GM11168 (cell line): ENCODE data around the gene RIPK4.
"Not testable (repeated sequence)": the region's sequence is repeated elsewhere in the genome, so short reads cannot be mapped to it uniquely, and the experiment has no call there.

Experiments
- in situ Hi-C: fragments of 300-500 bp; cut with MboI; formaldehyde crosslinking; loops from one replicate; pipeline ENCODE4 v1.12.0; 2022; ENCODE audit warnings: low sequenced_read_pairs; ENCODE audit not compliant: unreplicated experiment

RIPK4 gene

GRCh38 chr21:41705546-41706262, 61.1 kb downstream of the RIPK4 start:
- in situ Hi-C loops: no loop called here

- in situ Hi-C loops: no loop called here
Observed at GRCh38 chr21:41703857-41704501, 62.9 kb downstream of the RIPK4 start.

- in situ Hi-C loops: no loop called here
Observed at GRCh38 chr21:41701749-41702148, 65.1 kb downstream of the RIPK4 start.

DNA sequence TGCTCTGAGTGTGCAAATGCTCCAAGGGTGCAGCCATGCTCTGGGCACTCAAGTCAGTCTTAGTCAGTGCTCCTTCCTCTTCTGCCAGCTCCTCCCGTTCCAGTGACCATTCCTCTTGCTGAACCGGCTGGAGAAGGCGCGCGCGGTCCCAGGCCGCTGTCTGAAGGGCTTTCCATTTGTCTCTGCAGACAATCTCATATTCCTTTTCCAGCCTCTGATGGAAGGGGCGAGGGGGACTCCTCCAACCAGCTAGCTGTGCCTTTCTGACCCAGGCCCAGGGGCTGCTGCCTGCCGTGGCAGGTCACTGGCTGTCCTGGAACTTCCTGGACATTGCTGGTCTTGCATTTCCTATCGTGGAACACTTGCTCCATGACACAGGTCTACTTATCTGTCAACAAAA, 67.5 kb downstream of the RIPK4 start:
- in situ Hi-C loops: no loop called here

- in situ Hi-C loops: no loop called here
Observed at GRCh38 chr21:41698071-41698470, 68.8 kb downstream of the RIPK4 start.

- in situ Hi-C loops: no loop called here
Observed at GRCh38 chr21:41695513-41695912, 71.3 kb downstream of the RIPK4 start.

DNA sequence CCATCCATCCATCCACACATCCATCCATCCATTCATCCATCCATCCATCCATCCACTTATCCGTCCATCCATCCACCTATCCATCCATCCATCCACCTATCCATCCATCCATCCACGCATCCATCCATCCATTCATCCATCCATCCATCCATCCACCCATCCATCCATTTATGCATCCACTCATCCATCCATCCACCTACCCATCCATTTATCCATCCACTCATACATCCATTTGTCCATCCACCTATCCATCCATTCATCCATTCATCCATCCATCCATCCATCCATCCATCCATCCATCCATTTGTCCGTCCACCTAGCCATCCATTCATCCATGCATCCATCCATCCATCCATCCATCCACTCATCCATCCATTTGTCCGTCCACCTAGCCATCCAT, 72.8 kb downstream of the RIPK4 start:
- in situ Hi-C loops: not testable (repeated sequence)

GRCh38 chr21:41692185-41692565, 74.7 kb downstream of the RIPK4 start:
- in situ Hi-C loops: no loop called here

DNA sequence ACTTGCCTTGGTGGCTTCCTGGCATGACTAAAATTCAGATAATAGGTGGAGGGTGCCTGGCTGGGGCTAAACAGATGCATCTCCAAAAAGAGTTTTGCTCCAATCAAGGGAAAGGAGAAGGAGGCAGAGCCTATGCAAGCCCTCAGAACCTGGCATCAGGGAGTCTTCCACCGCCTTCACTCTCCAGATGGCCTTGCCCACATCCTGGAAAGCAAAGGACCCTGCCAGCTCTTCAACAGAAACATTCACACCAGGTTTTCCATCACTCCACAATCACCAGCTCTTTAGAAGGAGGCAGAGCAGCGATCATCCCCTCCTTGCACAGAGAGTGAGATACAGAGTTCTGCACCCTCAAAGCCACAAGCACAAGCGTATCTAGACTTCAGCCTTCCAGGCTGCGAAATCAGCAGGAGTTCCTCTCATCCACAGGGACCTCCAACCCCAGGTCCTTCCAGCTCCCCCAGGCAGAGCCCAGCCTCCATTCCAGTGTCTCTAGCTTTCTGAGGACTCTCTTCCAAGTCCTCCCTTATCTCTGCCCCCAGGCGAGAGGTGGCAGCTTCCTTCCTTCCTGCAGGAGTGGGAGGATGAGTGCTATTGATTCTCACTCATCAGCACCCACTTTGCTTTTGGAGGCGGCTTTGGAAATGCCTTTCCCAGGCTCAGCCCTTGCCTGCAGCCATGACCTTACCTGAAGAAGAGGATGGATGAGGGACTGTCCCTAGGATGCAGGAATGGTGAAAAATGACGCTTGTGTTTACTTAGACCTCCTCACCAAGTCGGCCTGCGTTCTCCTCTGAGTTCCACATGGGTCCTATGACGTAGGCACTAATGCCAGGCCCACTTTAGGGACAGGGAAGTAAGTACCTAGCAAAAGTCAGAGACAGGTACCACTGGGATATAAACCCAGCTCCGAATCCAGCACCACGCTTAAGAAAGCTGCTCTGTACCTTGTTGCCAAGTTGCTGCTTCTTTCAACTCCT, 75.4 kb downstream of the RIPK4 start:
- in situ Hi-C loops: no loop called here
